DND-41 (cell line): ENCODE data around the gene TGOLN2.

Experiments used
- ATAC-seq: fragments of 200-7000 bp; cut with Tn5 transposase; 3 replicates; pipeline ENCODE4 v1.9.1; 2021; ENCODE audit warnings: low read depth; ENCODE audit not compliant: insufficient read depth
- DNase-seq: peaks from one replicate; pipeline ENCODE4 v3.0.0-alpha.2; 2020
- H2AFZ ChIP-seq: 2 replicates; pipeline ENCODE4 v1.6.0; 2012; ENCODE audit warnings: low read depth, low read length
- H3K27ac ChIP-seq: 2 replicates; pipeline ENCODE4 v1.5.1; 2012; ENCODE audit warnings: low read length, inconsistent platforms
- H3K27me3 ChIP-seq: fragments of 200-600 bp; sonication (generic); 2 replicates; pipeline ENCODE4 v1.6.0; 2012; ENCODE audit warnings: low read length, mild to moderate bottlenecking, inconsistent platforms; ENCODE audit not compliant: insufficient read depth, poor library complexity
- H3K36me3 ChIP-seq: 2 replicates; pipeline ENCODE4 v1.5.1; 2012; ENCODE audit warnings: low read length, inconsistent platforms; ENCODE audit not compliant: insufficient read depth
- H3K4me1 ChIP-seq: 2 replicates; pipeline ENCODE4 v1.5.1; 2012; ENCODE audit warnings: mild to moderate bottlenecking, low read length; ENCODE audit not compliant: insufficient read depth
- H3K4me2 ChIP-seq: 2 replicates; pipeline ENCODE4 v1.6.0; 2012; ENCODE audit warnings: mild to moderate bottlenecking, moderate library complexity, low read length, inconsistent platforms; ENCODE audit not compliant: insufficient read depth
- H3K4me3 ChIP-seq, 2 experiments: fragments of 200-600 bp in 1 of 2; shearing (Covaris generic) in 1 of 2; 2 replicates each; pipeline ENCODE4 v1.5.1; 2012 to 2016; ENCODE audit warnings: inconsistent platforms in 2 of 2, low read length in 2 of 2, mild to moderate bottlenecking in 2 of 2, low read depth in 1 of 2, moderate library complexity in 1 of 2
- H3K79me2 ChIP-seq: 2 replicates; pipeline ENCODE4 v1.6.0; 2012; ENCODE audit warnings: low read length, inconsistent platforms; ENCODE audit not compliant: insufficient read depth
- H3K9ac ChIP-seq: 2 replicates; pipeline ENCODE4 v1.6.0; 2012; ENCODE audit warnings: low read depth, mild to moderate bottlenecking, inconsistent platforms, low read length, moderate library complexity
- H3K9me3 ChIP-seq: 2 replicates; pipeline ENCODE4 v1.5.1; 2012; ENCODE audit warnings: low read length, moderate library complexity, mild to moderate bottlenecking, inconsistent platforms; ENCODE audit not compliant: insufficient read depth, severe bottlenecking
- H4K20me1 ChIP-seq: 2 replicates; pipeline ENCODE4 v1.6.0; 2012; ENCODE audit warnings: low read length; ENCODE audit not compliant: insufficient read depth
- EZH2 ChIP-seq: IDR thresholded peaks from 3 replicates; pipeline ENCODE4 v1.6.1; 2012; ENCODE audit warnings: borderline replicate concordance, low read depth, mild to moderate bottlenecking, moderate library complexity, low read length, inconsistent platforms; ENCODE audit not compliant: severe bottlenecking
- TF ChIP-seq, protein P1 (sequence below): IDR thresholded peaks from 2 replicates; pipeline ENCODE4 v1.5.1; 2012; ENCODE audit warnings: borderline replicate concordance, low read length, moderate library complexity, mild to moderate bottlenecking; ENCODE audit not compliant: poor library complexity, severe bottlenecking; ENCODE audit errors: extremely low read depth

The TGOLN2 gene

GRCh38 chr2:85329181-85329651, 1.4 kb upstream of the TGOLN2 start:
- Histone ChIP-seq H3K79me2 (peaks cover 42% of the 10 kb centered on the region), H3K27ac (no peak overlapping the region), H3K9me3 (no peaks in the 10 kb centered on the region), H3K27me3 (no peaks in the 10 kb centered on the region), H2AFZ (no peak overlapping the region), H4K20me1 (peaks cover 31% of the 10 kb centered on the region), H3K9ac (peak overlapping the region; percentile 73), H3K4me1 (peaks cover 34% of the 10 kb centered on the region), H3K36me3 (peaks cover 33% of the 10 kb centered on the region), H3K4me2 (peak overlapping the region; percentile 97; the same call in 1 of the 2 replicates), H3K4me3 (peak overlapping the region in 1 of 2 experiments; percentile 79; a peak in 2 of 4 replicates)
- TF ChIP-seq, protein P1, sequence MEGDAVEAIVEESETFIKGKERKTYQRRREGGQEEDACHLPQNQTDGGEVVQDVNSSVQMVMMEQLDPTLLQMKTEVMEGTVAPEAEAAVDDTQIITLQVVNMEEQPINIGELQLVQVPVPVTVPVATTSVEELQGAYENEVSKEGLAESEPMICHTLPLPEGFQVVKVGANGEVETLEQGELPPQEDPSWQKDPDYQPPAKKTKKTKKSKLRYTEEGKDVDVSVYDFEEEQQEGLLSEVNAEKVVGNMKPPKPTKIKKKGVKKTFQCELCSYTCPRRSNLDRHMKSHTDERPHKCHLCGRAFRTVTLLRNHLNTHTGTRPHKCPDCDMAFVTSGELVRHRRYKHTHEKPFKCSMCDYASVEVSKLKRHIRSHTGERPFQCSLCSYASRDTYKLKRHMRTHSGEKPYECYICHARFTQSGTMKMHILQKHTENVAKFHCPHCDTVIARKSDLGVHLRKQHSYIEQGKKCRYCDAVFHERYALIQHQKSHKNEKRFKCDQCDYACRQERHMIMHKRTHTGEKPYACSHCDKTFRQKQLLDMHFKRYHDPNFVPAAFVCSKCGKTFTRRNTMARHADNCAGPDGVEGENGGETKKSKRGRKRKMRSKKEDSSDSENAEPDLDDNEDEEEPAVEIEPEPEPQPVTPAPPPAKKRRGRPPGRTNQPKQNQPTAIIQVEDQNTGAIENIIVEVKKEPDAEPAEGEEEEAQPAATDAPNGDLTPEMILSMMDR: no peak
- TF ChIP-seq EZH2: no peak
- DNase-seq (no peak), ATAC-seq (no peak)

- H2AFZ ChIP-seq: peak overlapping the region; percentile 50
- H3K36me3 ChIP-seq: peaks cover 52% of the 10 kb centered on the region
- TF ChIP-seq, protein P1: no peak
- TF ChIP-seq EZH2: no peak
- peak overlapping the region; percentile 97 for H3K27ac ChIP-seq
- DNase-seq (peak; percentile 76), ATAC-seq (peak; percentile 62)
- peak overlapping the region; percentile 97 for H3K4me2 ChIP-seq
- no peaks in the 10 kb centered on the region for H3K27me3 ChIP-seq
- H3K79me2 ChIP-seq: peaks cover 61% of the 10 kb centered on the region
- peak overlapping the region; percentile 73 for H3K9ac ChIP-seq
- H3K4me3 ChIP-seq: peak overlapping the region; percentile 63 to 79
- H3K9me3 ChIP-seq: no peaks in the 10 kb centered on the region
- peaks cover 48% of the 10 kb centered on the region for H4K20me1 ChIP-seq
- peaks cover 54% of the 10 kb centered on the region for H3K4me1 ChIP-seq
These were observed 498 bp downstream of the TGOLN2 start for GRCh38 chr2:85327160-85327821.

DNA sequence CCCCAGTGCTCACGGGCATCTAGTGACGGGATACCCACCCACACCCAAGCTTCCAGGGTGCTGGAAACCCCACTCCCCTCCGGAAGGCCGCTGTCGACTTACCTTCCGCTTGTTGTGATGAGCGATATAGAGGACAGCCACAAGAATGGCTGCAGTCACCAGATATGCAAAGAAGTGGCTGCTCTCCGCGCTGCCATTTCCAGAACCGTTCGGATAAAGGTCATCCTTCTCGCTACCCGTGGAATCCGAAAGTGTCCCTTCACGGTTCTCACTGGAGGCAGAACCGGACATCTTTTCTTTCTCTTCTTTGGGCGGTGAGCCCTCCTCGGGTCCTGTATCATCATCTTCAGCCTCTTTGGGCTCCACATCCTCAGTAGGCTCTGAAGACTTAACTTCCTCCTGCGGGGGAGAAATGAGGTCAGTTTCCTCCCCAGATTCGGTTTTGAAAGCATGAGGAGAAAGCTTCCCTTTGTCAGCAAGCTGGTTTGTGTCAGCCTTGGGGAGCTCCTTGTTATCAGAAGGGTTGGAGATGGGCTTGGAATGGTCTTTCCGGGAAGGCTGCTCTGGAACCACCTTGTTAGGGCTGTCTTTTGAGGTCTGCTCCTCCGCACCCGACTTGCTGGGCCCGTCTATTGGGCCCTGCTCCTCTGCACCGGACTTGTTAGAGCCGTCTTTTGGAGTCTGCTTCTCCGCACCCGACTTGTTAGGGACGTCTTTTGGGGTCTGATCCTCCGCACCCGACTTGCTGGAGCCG, 1.2 kb downstream of the TGOLN2 start:
- Histone ChIP-seq H3K4me2 (peak overlapping the region; percentile 97), H2AFZ (no peak overlapping the region; the same call in 1 of the 2 replicates), H3K36me3 (peaks cover 59% of the 10 kb centered on the region), H3K4me1 (peaks cover 58% of the 10 kb centered on the region), H3K27ac (peak overlapping the region; percentile 97), H3K4me3 (peak overlapping the region; percentile 63 to 79), H3K9ac (peak overlapping the region; percentile 73), H3K9me3 (no peaks in the 10 kb centered on the region), H3K27me3 (no peaks in the 10 kb centered on the region), H4K20me1 (peaks cover 55% of the 10 kb centered on the region), H3K79me2 (peaks cover 68% of the 10 kb centered on the region)
- DNase-seq: peak; percentile 55
- peak; percentile 27; the same call in 2 of the 3 replicates for ATAC-seq
- TF ChIP-seq EZH2: no peak
- TF ChIP-seq, protein P1: no peak
